Globus pallidus (tissue), 1 donor: Measurements from ENCODE around the gene GLYATL1B.
"Not testable (repeated sequence)": the region's sequence is repeated elsewhere in the genome, so short reads cannot be mapped to it uniquely, and the experiment has no call there.

Experiments used
- DNase-seq: peaks from one replicate; pipeline ENCODE4 v3.0.0-alpha.2; 2015; ENCODE audit warnings: low spot score

GLYATL1B gene

GRCh38 chr11:59086007-59086406 is at the start of gene GLYATL1B:
Gene GLYATL1B, plus strand, starts transcription at chr11:59086307. Its CDS starts 0 bp downstream, at chr11:59086307.
- DNase-seq, result not testable (repeated sequence)

GRCh38 chr11:59036542-59036941 is 49.6 kb upstream of the GLYATL1B start:
- not testable (repeated sequence) for DNase-seq

DNA sequence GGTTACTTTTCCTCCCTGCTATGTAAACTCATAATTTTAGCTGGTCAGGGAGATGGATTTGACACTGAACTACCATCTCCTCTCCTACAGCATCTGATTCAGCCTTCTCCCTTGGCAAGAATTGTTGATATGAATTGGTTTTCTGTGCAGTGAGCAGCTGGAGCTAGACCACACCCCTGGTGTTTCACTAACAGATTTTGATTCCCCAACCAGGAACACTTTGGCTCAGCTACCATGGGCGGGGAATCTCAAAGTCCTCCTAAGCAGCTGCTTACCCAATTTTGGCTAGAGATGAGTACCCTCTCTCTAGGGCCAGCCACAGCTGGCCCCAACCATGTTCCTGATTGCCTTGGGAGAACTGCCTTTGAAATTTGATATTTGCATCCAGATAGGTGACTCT is 48.7 kb upstream of the GLYATL1B start:
- not testable (repeated sequence) for DNase-seq

- no peak for DNase-seq
Observed at GRCh38 chr11:59040607-59041006, 45.5 kb upstream of the GLYATL1B start.

GRCh38 chr11:59051383-59051782 is 34.7 kb upstream of the GLYATL1B start:
- not testable (repeated sequence) for DNase-seq

DNA sequence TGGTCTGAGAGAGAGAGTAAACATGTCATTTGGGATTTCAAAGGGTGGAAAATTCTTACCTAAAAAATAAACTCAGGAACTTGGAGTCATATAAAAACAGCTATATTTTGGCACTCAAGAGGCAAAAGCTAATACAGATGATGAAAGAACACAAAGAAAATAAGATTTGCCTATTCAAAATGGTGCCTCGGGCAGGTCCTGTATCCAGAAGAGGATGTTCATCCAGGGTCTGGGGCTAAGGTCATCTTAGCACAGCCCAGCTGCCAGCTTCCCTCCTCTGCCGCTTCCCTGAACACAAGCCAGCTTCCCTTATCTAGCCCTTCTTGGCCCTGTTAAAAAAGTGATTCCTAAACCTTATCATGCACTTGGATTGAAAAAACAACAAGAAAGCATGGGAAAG is 33.8 kb upstream of the GLYATL1B start:
- DNase-seq, result not testable (repeated sequence)

DNA sequence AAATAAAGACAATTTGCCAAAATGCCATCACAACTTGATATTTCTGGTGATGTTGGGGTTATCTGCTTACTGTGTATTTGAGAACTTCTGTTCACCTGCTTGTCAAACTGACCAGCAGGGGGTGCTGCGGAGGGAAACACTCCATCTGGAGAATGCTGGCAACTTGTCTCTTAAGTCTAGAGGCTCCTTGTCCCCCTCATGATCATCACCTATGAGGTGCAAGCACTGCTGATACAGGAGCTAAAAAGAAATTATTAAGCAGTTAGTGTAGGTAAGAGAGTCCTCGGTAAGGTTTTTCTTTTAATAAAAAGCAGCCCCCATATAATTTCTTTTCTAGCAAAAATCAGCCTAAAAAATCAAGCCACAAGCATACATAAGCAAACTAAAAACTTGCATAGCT is 32.7 kb upstream of the GLYATL1B start:
- peak; percentile 33 for DNase-seq

DNA sequence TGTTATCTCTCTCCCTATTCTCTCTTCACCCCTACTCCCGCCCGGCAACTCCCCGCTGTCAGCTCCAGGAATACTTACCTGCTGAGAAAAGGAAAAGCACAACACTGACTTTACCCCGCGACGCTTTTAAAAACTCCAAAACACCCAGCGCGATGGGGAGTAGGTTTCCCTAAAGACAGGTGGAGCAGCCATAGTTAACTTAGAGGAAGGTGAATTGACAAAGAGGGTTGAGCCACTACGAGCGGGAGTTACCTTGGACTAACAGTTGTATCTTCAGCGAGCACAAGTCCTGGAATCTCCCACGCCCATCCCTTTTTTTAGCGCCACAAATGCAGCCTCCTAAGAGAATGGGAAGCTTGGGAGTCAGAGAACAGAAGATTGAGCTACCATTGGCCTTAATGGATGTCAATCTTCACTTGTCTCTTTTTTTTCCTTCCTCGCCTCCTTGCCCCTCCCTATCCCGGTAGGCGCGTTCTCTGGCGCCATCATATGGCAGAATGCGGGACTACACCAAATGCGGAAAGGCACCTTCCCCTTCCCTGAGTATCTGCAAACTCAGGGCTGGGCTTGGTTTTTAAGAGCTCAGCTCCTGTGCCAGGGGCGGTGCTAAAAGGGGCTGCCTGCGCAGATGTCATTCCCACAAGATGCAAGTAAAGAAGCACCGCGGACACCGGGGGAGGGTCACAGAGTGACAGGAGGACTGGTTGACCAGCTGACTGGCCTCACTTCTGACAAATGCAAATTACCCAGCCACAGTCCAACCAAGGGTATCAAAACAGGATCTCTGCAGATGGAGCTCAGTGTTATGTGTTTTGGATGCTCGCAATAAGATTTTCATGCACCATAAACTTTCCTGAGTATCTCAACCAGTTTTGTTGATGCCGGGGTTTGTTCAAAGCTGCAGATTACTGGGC is 27.7 kb upstream of the GLYATL1B start:
- peak; percentile 75 for DNase-seq

DNA sequence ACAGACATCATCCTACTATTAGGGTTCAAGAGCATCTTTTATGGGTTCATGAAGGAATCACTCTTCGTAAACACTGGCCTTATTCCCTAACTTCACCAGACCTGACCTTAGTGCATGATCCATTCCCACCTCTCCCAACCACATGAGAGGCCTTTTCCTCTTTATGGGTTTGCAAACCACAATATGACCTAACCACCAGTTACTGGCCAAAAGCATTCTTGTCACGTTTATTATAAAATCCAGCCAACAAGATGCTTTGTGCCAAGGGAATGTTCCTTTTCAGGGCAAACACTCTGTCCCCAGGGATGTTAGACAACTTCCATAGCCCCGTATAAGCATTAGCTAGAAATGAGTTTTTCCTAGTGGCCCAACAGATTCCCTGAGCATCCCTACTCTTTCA is 26.0 kb upstream of the GLYATL1B start:
- not testable (repeated sequence) for DNase-seq

DNA sequence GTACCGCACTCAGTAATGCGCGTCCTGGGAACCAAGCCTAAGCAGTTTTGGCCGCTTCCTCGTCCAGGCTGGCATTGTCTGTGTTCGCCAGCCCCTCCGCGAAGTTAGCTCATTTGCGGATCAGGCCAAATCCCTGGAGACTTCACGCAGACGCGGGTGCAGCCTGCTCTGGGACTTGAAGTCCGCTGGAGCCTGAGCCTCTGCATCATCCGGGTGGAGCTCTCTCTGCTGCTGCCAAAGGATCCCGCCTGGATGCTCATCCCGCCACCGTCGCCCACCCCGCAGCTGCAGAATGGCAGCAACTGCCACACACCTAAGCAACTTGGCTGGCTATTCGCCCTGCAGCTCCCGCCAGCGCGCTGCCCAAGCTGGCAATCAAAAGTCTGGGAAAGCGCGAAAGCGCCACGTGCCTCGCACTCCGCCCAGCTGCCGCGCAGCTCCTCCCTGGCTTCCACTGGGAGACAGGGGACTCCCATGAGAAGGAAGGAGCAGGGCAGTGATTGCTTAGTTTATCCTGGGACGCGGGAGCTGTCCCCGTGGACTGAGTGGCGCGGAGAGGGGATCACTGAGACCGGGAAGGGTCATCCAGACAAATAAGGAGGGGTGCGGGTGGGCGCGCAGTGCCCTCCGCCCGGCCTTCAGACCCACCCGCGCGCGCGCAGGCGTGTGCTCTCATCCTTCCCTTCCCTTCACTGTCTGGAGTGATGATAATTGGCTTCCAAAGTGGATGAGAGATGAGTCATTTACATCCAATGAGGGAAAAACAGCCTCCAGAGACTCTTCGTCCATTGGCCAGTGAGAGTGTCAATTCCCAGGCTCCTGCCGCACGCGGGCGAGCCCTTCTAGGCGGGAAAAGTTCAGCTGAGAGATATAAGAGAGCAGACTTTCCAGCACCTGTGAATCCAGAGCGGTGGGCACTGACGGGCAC is 23.2 kb upstream of the GLYATL1B start:
- no peak for DNase-seq

GRCh38 chr11:59063996-59064727 is 21.9 kb upstream of the GLYATL1B start:
- DNase-seq, result not testable (repeated sequence)

GRCh38 chr11:59069087-59069486 is 17.0 kb upstream of the GLYATL1B start:
- no peak for DNase-seq

DNA sequence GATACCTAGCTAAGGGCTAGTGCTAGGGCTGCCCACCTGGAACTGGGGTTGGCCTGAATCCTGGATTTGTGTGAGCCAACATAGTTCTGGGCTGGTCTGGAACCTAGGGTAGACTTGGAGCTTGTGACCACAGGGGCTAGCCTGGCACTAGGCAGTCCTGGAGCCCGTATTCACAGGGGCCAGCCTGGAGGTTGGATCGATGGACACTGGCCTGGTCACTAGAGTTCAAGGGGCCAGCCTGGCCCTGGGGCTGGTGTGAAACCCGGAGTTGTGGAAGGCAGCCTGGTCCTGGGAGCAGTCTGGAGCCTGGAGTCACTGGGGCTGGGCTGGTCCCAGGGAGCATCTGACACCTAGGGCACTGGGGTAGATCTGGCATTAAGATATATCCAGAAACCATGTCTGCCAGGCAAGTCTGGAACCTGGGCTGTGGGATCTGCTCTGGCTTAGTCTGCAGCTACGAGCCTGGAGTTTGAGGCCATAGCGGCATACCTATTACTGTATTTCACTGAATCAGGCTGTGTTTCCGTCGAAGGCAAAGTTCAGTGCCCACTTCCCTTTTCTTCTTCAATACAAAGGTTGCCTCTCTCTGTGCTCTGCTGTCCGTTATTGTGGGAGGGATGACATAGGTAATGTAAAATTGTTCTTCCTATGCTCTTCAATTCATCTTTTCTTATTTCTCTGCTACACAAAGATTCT is 9.1 kb upstream of the GLYATL1B start:
- no peak for DNase-seq

- DNase-seq, result no peak
Observed at GRCh38 chr11:59078435-59078834, 7.7 kb upstream of the GLYATL1B start.

- DNase-seq, result no peak
Observed at GRCh38 chr11:59079086-59079485, 7.0 kb upstream of the GLYATL1B start.

DNA sequence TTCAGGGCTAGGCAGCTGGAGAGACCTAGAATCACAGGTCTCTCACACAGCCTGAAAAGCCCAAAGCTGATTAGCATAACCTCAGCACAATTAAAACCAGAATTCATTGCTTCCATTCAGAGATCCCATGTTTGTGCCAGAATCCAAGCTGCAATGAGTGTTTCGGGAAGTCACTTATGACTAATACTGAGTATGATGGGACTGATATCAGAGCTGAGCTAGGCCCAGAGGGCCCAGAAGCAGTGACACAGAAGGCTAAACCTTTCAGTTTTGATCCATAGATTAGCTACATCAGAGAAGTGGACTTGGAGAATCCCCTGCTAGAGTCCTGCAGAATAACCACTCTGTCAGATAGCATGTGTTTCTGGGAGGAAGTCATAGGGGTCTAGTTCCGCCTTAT is 5.7 kb upstream of the GLYATL1B start:
- DNase-seq, result not testable (repeated sequence)

DNA sequence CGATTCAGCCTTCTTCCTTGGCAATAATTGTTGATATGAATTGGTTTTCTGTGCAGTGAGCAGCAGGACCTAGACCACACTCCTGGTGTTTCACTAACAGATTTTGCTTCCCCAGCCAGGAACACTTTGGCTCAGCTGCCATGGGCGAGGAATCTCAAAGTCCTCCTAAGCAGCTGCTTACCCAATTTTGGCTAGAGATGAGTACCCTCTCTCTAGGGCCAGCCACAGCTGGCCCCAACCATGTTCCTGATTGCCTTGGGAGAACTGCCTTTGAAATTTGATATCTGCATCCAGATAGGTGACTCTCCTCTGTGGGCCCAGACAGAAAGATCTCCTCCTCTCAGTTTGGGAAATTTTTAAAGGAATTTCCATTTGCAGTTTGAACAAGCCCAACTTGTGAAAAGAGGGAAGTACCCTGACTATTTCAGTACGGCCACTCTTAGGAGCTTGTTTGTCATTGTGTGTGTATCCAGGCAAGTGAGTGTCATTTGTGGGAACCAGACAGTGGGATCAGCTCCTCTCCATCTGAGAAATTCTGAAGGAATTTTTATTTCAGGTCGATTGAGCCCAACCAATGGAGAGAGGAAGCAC is 4.6 kb upstream of the GLYATL1B start:
- not testable (repeated sequence) for DNase-seq

DNA sequence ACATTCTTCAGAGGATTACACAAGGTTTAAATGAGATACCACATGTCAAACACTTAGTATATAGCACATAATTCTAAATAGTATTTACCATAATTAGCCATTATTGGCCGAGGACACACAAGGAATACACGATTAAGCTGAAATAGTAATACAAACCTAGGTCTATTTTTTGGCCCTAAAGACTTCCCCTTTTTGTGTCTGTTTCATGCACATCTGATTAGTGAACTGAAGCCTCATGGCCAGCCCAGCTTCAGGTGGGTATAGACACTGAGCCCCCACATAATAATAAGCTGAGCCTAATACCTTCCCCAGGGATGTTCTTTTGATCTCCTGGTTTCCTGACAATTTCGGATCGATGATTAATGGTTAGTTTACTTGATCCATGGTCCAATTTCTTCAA is 2.1 kb downstream of the GLYATL1B start:
- no peak for DNase-seq

DNA sequence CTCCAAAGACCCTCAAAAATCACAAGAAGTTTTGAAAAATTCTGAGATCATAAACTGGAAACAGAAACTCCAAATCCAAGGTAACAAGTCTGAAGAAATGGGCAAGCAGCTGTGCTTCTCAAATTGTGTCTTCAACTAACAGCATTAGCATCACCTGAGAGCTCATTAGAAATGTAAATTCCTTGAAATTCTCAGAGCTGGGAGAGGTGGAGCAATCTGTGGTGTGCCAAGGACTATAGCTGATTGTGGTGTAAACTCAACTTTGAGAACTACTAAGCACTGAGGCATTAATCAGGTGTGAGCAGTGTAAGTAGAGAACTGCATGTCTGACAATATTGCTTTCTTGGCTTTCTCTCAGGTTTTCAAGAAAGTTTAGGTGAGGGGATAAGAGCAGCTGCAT is 7.5 kb downstream of the GLYATL1B start:
- not testable (repeated sequence) for DNase-seq

GRCh38 chr11:59095225-59095624 is 9.1 kb downstream of the GLYATL1B start:
- DNase-seq, result not testable (repeated sequence)
